HEK293 (cell line): ENCODE results near the gene ZNF569.

Experiments
- CTCF ChIP-seq: fragments of 450-650 bp; formaldehyde crosslinking; IDR thresholded peaks from 2 replicates; pipeline ENCODE4 v1.5.1; 2016; ENCODE audit warnings: missing biosample characterization, missing genetic modification characterization
- ELK4 ChIP-seq: IDR thresholded peaks from 2 replicates; pipeline ENCODE4 v1.6.1; 2011; ENCODE audit warnings: mild to moderate bottlenecking, low read depth, low read length, borderline replicate concordance
- GFI1B ChIP-seq: fragments of 450-650 bp; formaldehyde crosslinking; IDR thresholded peaks from 2 replicates; pipeline ENCODE4 v1.5.1; 2016; ENCODE audit warnings: missing biosample characterization, missing genetic modification characterization
- GLIS1 ChIP-seq: fragments of 450-650 bp; formaldehyde crosslinking; IDR thresholded peaks from 2 replicates; pipeline ENCODE4 v1.5.1; 2016; ENCODE audit warnings: missing biosample characterization, missing genetic modification characterization
- IKZF3 ChIP-seq: fragments of 450-650 bp; IDR thresholded peaks from 2 replicates; pipeline ENCODE4 v1.5.0; 2018; ENCODE audit warnings: missing biosample characterization, mild to moderate bottlenecking, missing genetic modification characterization, moderate library complexity
- MZF1 ChIP-seq: fragments of 450-650 bp; formaldehyde crosslinking; IDR thresholded peaks from 2 replicates; pipeline ENCODE4 v1.5.1; 2017; ENCODE audit warnings: missing biosample characterization, missing genetic modification characterization, borderline replicate concordance
- PATZ1 ChIP-seq: fragments of 450-650 bp; formaldehyde crosslinking; IDR thresholded peaks from 2 replicates; pipeline ENCODE4 v1.5.1; 2016; ENCODE audit warnings: missing biosample characterization, missing genetic modification characterization
- SCRT1 ChIP-seq: fragments of 450-650 bp; formaldehyde crosslinking; IDR thresholded peaks from 2 replicates; pipeline ENCODE4 v1.5.1; 2016; ENCODE audit warnings: missing biosample characterization, missing genetic modification characterization, borderline replicate concordance
- YY1 ChIP-seq: fragments of 450-650 bp; formaldehyde crosslinking; IDR thresholded peaks from 2 replicates; pipeline ENCODE4 v1.5.1; 2018; ENCODE audit warnings: missing biosample characterization, missing genetic modification characterization
- ZBTB1 ChIP-seq: fragments of 450-650 bp; formaldehyde crosslinking; IDR thresholded peaks from 2 replicates; pipeline ENCODE4 v1.5.1; 2016; ENCODE audit warnings: missing biosample characterization, missing genetic modification characterization
- ZBTB11 ChIP-seq: fragments of 450-650 bp; formaldehyde crosslinking; conservative IDR thresholded peaks from 2 replicates; pipeline ENCODE4 v1.5.1; 2016; ENCODE audit warnings: low read depth, missing biosample characterization, missing genetic modification characterization
- ZBTB26 ChIP-seq: fragments of 450-650 bp; formaldehyde crosslinking; optimal IDR thresholded peaks from 2 replicates; pipeline ENCODE3; 2016; ENCODE audit warnings: missing biosample characterization, mild to moderate bottlenecking, missing genetic modification characterization
- ZBTB44 ChIP-seq: fragments of 450-650 bp; IDR thresholded peaks from 2 replicates; pipeline ENCODE4 v1.5.1; 2018; ENCODE audit warnings: missing biosample characterization, mild to moderate bottlenecking, missing genetic modification characterization
- ZBTB6 ChIP-seq: fragments of 450-650 bp; formaldehyde crosslinking; IDR thresholded peaks from 2 replicates; pipeline ENCODE4 v1.5.1; 2017; ENCODE audit warnings: missing biosample characterization, missing genetic modification characterization
- ZFHX2 ChIP-seq: fragments of 450-650 bp; formaldehyde crosslinking; conservative IDR thresholded peaks from 2 replicates; pipeline ENCODE4 v1.5.1; 2016; ENCODE audit warnings: missing biosample characterization, missing genetic modification characterization
- ZNF140 ChIP-seq: fragments of 450-650 bp; formaldehyde crosslinking; IDR thresholded peaks from 2 replicates; pipeline ENCODE4 v1.5.1; 2016; ENCODE audit warnings: missing biosample characterization, missing genetic modification characterization
- ZNF2 ChIP-seq: fragments of 450-650 bp; formaldehyde crosslinking; IDR thresholded peaks from 2 replicates; pipeline ENCODE4 v1.5.1; 2016; ENCODE audit warnings: missing biosample characterization, missing genetic modification characterization
- ZNF211 ChIP-seq: fragments of 450-650 bp; formaldehyde crosslinking; IDR thresholded peaks from 2 replicates; pipeline ENCODE4 v1.5.1; 2016; ENCODE audit warnings: low read depth, missing biosample characterization, missing genetic modification characterization
- ZNF214 ChIP-seq: fragments of 450-650 bp; formaldehyde crosslinking; IDR thresholded peaks from 2 replicates; pipeline ENCODE4 v1.5.1; 2017; ENCODE audit warnings: missing biosample characterization, mild to moderate bottlenecking, missing genetic modification characterization, borderline replicate concordance
- ZNF239 ChIP-seq: fragments of 450-650 bp; formaldehyde crosslinking; IDR thresholded peaks from 2 replicates; pipeline ENCODE4 v1.5.1; 2016; ENCODE audit warnings: missing biosample characterization, missing genetic modification characterization
- ZNF549 ChIP-seq: fragments of 450-650 bp; IDR thresholded peaks from 2 replicates; pipeline ENCODE4 v1.5.1; 2018; ENCODE audit warnings: missing biosample characterization, missing genetic modification characterization, mild to moderate bottlenecking, inconsistent platforms, moderate library complexity
- ZNF561 ChIP-seq: fragments of 450-650 bp; IDR thresholded peaks from 2 replicates; pipeline ENCODE4 v1.5.1; 2018; ENCODE audit warnings: missing biosample characterization, missing genetic modification characterization, borderline replicate concordance
- ZNF600 ChIP-seq: fragments of 450-650 bp; formaldehyde crosslinking; IDR thresholded peaks from 2 replicates; pipeline ENCODE4 v1.5.1; 2016; ENCODE audit warnings: missing biosample characterization, missing genetic modification characterization
- ZNF610 ChIP-seq: fragments of 450-650 bp; formaldehyde crosslinking; IDR thresholded peaks from 2 replicates; pipeline ENCODE4 v1.5.1; 2016; ENCODE audit warnings: missing biosample characterization, missing genetic modification characterization, borderline replicate concordance
- ZNF626 ChIP-seq: fragments of 450-650 bp; sonication (Bioruptor Pico); formaldehyde crosslinking; IDR thresholded peaks from 2 replicates; pipeline ENCODE4 v1.5.1; 2018; ENCODE audit warnings: missing biosample characterization, missing genetic modification characterization, inconsistent platforms
- ZNF76 ChIP-seq: fragments of 450-650 bp; formaldehyde crosslinking; IDR thresholded peaks from 2 replicates; pipeline ENCODE4; 2016; ENCODE audit warnings: low read depth, missing biosample characterization, missing genetic modification characterization, borderline replicate concordance
- ZNF776 ChIP-seq: fragments of 450-650 bp; formaldehyde crosslinking; IDR thresholded peaks from 2 replicates; pipeline ENCODE4 v1.5.0; 2017; ENCODE audit warnings: missing biosample characterization, missing genetic modification characterization, borderline replicate concordance
- ZNF777 ChIP-seq: fragments of 450-650 bp; formaldehyde crosslinking; IDR thresholded peaks from 2 replicates; pipeline ENCODE4 v1.5.1; 2017; ENCODE audit warnings: missing biosample characterization, missing genetic modification characterization, borderline replicate concordance

The ZNF569 gene

GRCh38 chr19:37507167-37507464 lies 39.9 kb upstream of the ZNF569 start (continued):
- TF ChIP-seq PATZ1 (tag by site-specific recombination) (no peak), MZF1 (tag by site-specific recombination) (no peak; the same call in 1 of the 2 replicates), ZNF211 (tag by site-specific recombination) (no peak), SCRT1 (tag by site-specific recombination) (no peak), ZNF549 (tag by site-specific recombination) (no peak), ZFHX2 (tag by site-specific recombination) (no peak), ZNF2 (no peak), GLIS1 (tag by site-specific recombination) (no peak), ZBTB26 (no peak), GFI1B (tag by site-specific recombination) (no peak), ZBTB44 (no peak), ZNF140 (no peak), ZNF214 (tag by site-specific recombination) (no peak), ZNF600 (no peak), ELK4 (no peak), YY1 (tag by site-specific recombination) (no peak), ZNF76 (tag by site-specific recombination) (no peak), ZNF239 (tag by site-specific recombination) (peak; percentile 66; the same call in 1 of the 2 replicates), CTCF (tag by site-specific recombination) (no peak), ZNF610 (0 out of 2 replicates have a peak, but pooled peaks have one; percentile 1), ZBTB6 (no peak), ZNF776 (tag by site-specific recombination) (no peak), ZNF561 (tag by site-specific recombination) (0 out of 2 replicates have a peak, but pooled peaks have one; percentile 1), IKZF3 (tag by site-specific recombination) (no peak), ZBTB11 (no peak), ZBTB1 (tag by site-specific recombination) (no peak), ZNF777 (tag by site-specific recombination) (peak; percentile 89; the same call in 1 of the 2 replicates), ZNF626 (tag by site-specific recombination) (no peak)
